HL-60/S4 treated with phorbol 12-myristate 13-acetate at 8.2 ng/mL for 4 days and 3 days (cell line): Measurements from ENCODE around the gene HOXB6.

ENCODE experiments used
- in situ Hi-C: fragments of 300-500 bp; cut with MboI; formaldehyde crosslinking; loops from 2 replicates; pipeline ENCODE4 v1.15.0; 2022; ENCODE audit warnings: low sequenced_read_pairs

HOXB6 gene

GRCh38 chr17:48636177-48637018 lies 31.6 kb upstream of the HOXB6 start:
- in situ Hi-C loops, result no loop called here

- in situ Hi-C loops, result no loop called here
Observed at GRCh38 chr17:48634493-48635208, 29.9 kb upstream of the HOXB6 start.

GRCh38 chr17:48633266-48633677 lies 28.5 kb upstream of the HOXB6 start:
- in situ Hi-C loops, result no loop called here

GRCh38 chr17:48632579-48633265 lies 27.9 kb upstream of the HOXB6 start:
- in situ Hi-C loops, result no loop called here

GRCh38 chr17:48631693-48632578 lies 27.1 kb upstream of the HOXB6 start:
- in situ Hi-C loops, result no loop called here

GRCh38 chr17:48630925-48631692 lies 26.3 kb upstream of the HOXB6 start:
- in situ Hi-C loops, result no loop called here

- in situ Hi-C loops, result no loop called here
Observed at GRCh38 chr17:48630009-48630924, 25.5 kb upstream of the HOXB6 start.

- in situ Hi-C loops, result no loop called here
Observed at GRCh38 chr17:48629411-48629759, 24.6 kb upstream of the HOXB6 start.

- in situ Hi-C loops, result no loop called here
Observed at GRCh38 chr17:48628649-48629410, 24.0 kb upstream of the HOXB6 start.

- in situ Hi-C loops, result no loop called here
Observed at GRCh38 chr17:48627623-48628521, 23.1 kb upstream of the HOXB6 start.

- in situ Hi-C loops, result no loop called here
Observed at GRCh38 chr17:48627118-48627597, 22.4 kb upstream of the HOXB6 start.

GRCh38 chr17:48626245-48627117 lies 21.7 kb upstream of the HOXB6 start, which contains the start of gene HOXB9:
Gene HOXB9 (minus strand): TSS chr17:48626358. CDS start chr17:48626269, 89 bp downstream.
- in situ Hi-C loops, result no loop called here

GRCh38 chr17:48625495-48626244 lies 20.9 kb upstream of the HOXB6 start:
- in situ Hi-C loops, result no loop called here

- in situ Hi-C loops, result no loop called here
Observed at GRCh38 chr17:48624544-48625494, 20.0 kb upstream of the HOXB6 start.
